Activated CD4-positive, alpha-beta T cell treated with anti-CD3 and anti-CD28 coated beads for 36 hours (primary cell): Measurements from ENCODE around the gene LPP. TPM values are rescaled to one million over a fixed set of nuclear protein-coding genes. Genes with fewer than 3 reads are reported as not detected.

ENCODE experiments used
- ATAC-seq: fragments of 200-7000 bp; cut with Tn5 transposase; one replicate; pipeline ENCODE4 v1.10.0; 2021; ENCODE audit warnings: mild to moderate bottlenecking, moderate library complexity
- CTCF ChIA-PET: fragments of 350-600 bp; sonication (Branson Sonifier 250); formaldehyde crosslinking; loops from one replicate; lab custom pipeline; 2021; ENCODE audit warnings: antibody characterized with exemption; lab: Charles Lee
- POLR2A ChIA-PET: fragments of 350-600 bp; sonication (Branson Sonifier 250); formaldehyde crosslinking; loops from one replicate; lab custom pipeline; 2021; ENCODE audit warnings: antibody characterized with exemption, inconsistent platforms; lab: Charles Lee
- DNase-seq: peaks from one replicate; pipeline ENCODE4 v3.0.0-alpha.2; 2020
- H3K27ac Mint-ChIP-seq: one replicate; pipeline ENCODE4 v1.8.0; 2021; ENCODE audit warnings: mixed read lengths
- H3K27me3 Mint-ChIP-seq: one replicate; pipeline ENCODE4 v1.8.0; 2021; ENCODE audit warnings: mixed read lengths
- H3K36me3 Mint-ChIP-seq: one replicate; pipeline ENCODE4 v1.8.0; 2021; ENCODE audit warnings: low read depth, mixed read lengths
- H3K4me1 Mint-ChIP-seq: one replicate; pipeline ENCODE4 v1.8.0; 2021; ENCODE audit warnings: mixed read lengths
- H3K4me3 Mint-ChIP-seq: one replicate; pipeline ENCODE4 v1.8.0; 2021; ENCODE audit warnings: mild to moderate bottlenecking, moderate library complexity, mixed read lengths
- H3K9me3 Mint-ChIP-seq: one replicate; pipeline ENCODE4 v1.8.0; 2021; ENCODE audit warnings: low read depth, mixed read lengths
- intact Hi-C, 2 experiments: fragments of 100-400 bp; cut with DNase I in 1 of 2; cut with micrococcal nuclease in 1 of 2; formaldehyde crosslinking; loops; one replicate each; pipeline versions ENCODE4 v1.14.2 to v1.15.1; 2022 to 2024; cut with DNase I, micrococcal nuclease
- total RNA-seq, 2 experiments: library from RNA; stranded (reverse); gene quantifications; one replicate each; pipeline ENCODE4 v1.2.3, GENCODE V29; 2021

Gene LPP
- total RNA-seq, 2 experiments from 2014 or later, result 34.7 to 40.6 TPM

DNA sequence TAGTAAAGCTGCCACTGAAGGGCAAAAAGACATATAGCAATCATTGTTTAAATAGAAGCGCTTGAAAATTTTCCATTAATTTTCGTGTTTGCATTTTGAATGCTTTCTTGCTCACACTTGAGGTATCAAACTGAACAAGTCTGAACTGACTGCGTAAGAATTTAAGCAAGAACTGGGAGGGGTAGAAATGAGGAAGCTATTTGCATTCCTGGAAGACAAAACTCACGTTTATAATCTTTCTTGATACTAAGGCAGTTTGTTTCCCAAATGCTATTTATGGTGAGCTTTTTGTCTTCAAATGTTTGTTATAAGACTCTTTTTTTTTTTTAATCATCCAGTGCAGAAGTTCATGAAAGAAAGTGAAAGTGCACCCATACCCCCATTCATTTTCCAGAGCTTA lies 518.0 kb downstream of the LPP start:
- no peak for DNase-seq

DNA sequence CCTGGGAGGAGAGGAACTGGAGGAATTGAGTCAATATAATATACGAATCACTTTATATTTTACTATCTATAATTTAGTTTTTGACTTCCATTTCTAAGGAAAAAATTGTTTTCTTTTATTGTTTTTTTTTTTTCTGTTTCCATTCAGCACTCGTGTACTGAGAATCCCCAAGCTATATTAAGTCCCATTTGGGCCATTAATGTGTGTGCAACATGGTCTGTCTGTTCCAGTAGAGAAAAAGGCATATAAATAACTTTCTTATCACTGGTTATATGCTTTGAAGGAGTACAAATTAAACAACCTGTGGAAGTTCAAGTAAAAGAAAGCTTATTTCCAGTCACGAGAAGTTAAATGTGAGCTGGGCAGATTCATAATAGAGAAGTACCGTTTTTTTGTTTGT lies 518.9 kb downstream of the LPP start:
- intact Hi-C loops, result no loop called here
- ATAC-seq, result no peak
- CTCF ChIA-PET, result interaction anchor here (1.3 to 1.5 kb wide), 2 partner anchors 76 to 282 kb away, joined by 3 read pairs; no protein-coding TSS in a partner anchor
- Mint-ChIP-seq H3K4me3 (no peak overlapping the region), H3K4me1 (peaks cover 19% of the 10 kb centered on the region), H3K27me3 (no peaks in the 10 kb centered on the region), H3K36me3 (peaks cover 4% of the 10 kb centered on the region), H3K9me3 (peaks cover 6% of the 10 kb centered on the region), H3K27ac (no peak overlapping the region)
- no peak for DNase-seq
- POLR2A ChIA-PET, result no interaction called here

More for the DNA sequence above, 518.0 kb downstream of the LPP start:
- ChIA-PET CTCF (interaction anchor here (0.7 to 1.5 kb wide), 3 partner anchors 77 to 905 kb away, joined by 3 read pairs; no protein-coding TSS in a partner anchor), POLR2A (interaction anchor here (0.6 kb wide), 1 partner anchor 267 kb away, joined by 3 read pairs; no protein-coding TSS in a partner anchor)
- Mint-ChIP-seq H3K9me3 (peaks cover 2% of the 10 kb centered on the region), H3K36me3 (peaks cover 4% of the 10 kb centered on the region), H3K4me3 (no peak overlapping the region), H3K27me3 (no peaks in the 10 kb centered on the region), H3K27ac (no peak overlapping the region), H3K4me1 (peaks cover 18% of the 10 kb centered on the region)
- intact Hi-C loops, result no loop called here
- no peak for ATAC-seq

- H3K27ac Mint-ChIP-seq, result no peak overlapping the region
- DNase-seq, result no peak
- intact Hi-C loops, result no loop called here
- H3K4me3 Mint-ChIP-seq, result no peak overlapping the region
- no peak for ATAC-seq
- no peaks in the 10 kb centered on the region for H3K27me3 Mint-ChIP-seq
- H3K36me3 Mint-ChIP-seq, result peaks cover 4% of the 10 kb centered on the region
- ChIA-PET POLR2A (no interaction called here), CTCF (interaction anchor here (0.6 kb wide), 2 partner anchors 290 to 337 kb away, joined by 3 to 5 read pairs; no protein-coding TSS in a partner anchor)
- H3K4me1 Mint-ChIP-seq, result peaks cover 19% of the 10 kb centered on the region
- H3K9me3 Mint-ChIP-seq, result peaks cover 6% of the 10 kb centered on the region
These were observed 519.8 kb downstream of the LPP start for GRCh38 chr3:188673646-188674186.

GRCh38 chr3:188674595-188674994 lies 520.6 kb downstream of the LPP start:
- no peak overlapping the region for H3K27ac Mint-ChIP-seq
- no peaks in the 10 kb centered on the region for H3K27me3 Mint-ChIP-seq
- no peak overlapping the region for H3K4me3 Mint-ChIP-seq
- ChIA-PET POLR2A (no interaction called here), CTCF (no interaction called here)
- peaks cover 2% of the 10 kb centered on the region for H3K36me3 Mint-ChIP-seq
- H3K4me1 Mint-ChIP-seq, result peaks cover 23% of the 10 kb centered on the region
- peaks cover 3% of the 10 kb centered on the region for H3K9me3 Mint-ChIP-seq
- no peak for ATAC-seq
- no peak for DNase-seq
- intact Hi-C loops, result no loop called here

- DNase-seq (no peak), ATAC-seq (no peak)
- no peaks in the 10 kb centered on the region for H3K27me3 Mint-ChIP-seq
- peaks cover 3% of the 10 kb centered on the region for H3K36me3 Mint-ChIP-seq
- H3K9me3 Mint-ChIP-seq, result peaks cover 3% of the 10 kb centered on the region
- H3K4me1 Mint-ChIP-seq, result peaks cover 23% of the 10 kb centered on the region
- intact Hi-C loops, result no loop called here
- no peak overlapping the region for H3K27ac Mint-ChIP-seq
- CTCF ChIA-PET, result interaction anchor here (0.7 to 0.9 kb wide), 2 partner anchors 8 to 277 kb away, joined by 3 read pairs; no protein-coding TSS in a partner anchor
- POLR2A ChIA-PET, result no interaction called here
- no peak overlapping the region for H3K4me3 Mint-ChIP-seq
These were observed 523.4 kb downstream of the LPP start for GRCh38 chr3:188677344-188677743.

GRCh38 chr3:188680189-188680588 lies 526.2 kb downstream of the LPP start:
- DNase-seq, result no peak
- intact Hi-C loops, result loop anchor here (5.0 to 10.0 kb wide), 3 partner anchors 272 to 938 kb away; partner anchors contain the start of gene BCL6 (in 1 of the 2)
- Mint-ChIP-seq H3K4me3 (no peak overlapping the region), H3K27ac (peak overlapping the region; percentile 14), H3K27me3 (no peaks in the 10 kb centered on the region), H3K36me3 (peaks cover 4% of the 10 kb centered on the region), H3K4me1 (peaks cover 37% of the 10 kb centered on the region), H3K9me3 (peaks cover 3% of the 10 kb centered on the region)
- ATAC-seq, result no peak
- POLR2A ChIA-PET, result no interaction called here
- CTCF ChIA-PET, result no interaction called here

DNA sequence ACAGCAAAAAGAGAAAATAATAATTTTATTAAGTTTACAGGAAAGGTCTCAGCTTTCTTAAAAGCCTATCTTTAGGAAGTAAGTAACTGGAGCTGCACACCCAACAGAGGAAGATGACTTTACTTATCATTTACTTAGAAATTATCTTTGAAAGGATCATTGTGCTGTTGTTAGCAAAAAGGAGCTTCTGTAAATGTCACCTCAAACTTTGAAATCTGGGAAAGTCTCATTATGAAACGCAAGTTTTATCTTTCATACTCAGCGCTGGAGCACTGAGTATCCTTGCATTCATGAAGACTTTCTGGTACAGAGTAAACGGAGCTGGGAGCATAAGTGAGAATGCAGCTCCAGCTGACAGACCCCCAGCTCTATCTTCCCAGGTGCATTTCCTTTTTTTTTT lies 526.6 kb downstream of the LPP start:
- ChIA-PET POLR2A (no interaction called here), CTCF (no interaction called here)
- Mint-ChIP-seq H3K36me3 (peaks cover 4% of the 10 kb centered on the region), H3K27me3 (no peaks in the 10 kb centered on the region), H3K4me3 (no peak overlapping the region), H3K4me1 (peaks cover 37% of the 10 kb centered on the region), H3K9me3 (peaks cover 3% of the 10 kb centered on the region), H3K27ac (no peak overlapping the region)
- no peak for ATAC-seq
- intact Hi-C loops, result loop anchor here (5.0 to 10.0 kb wide), 3 partner anchors 272 to 938 kb away; partner anchors contain the start of gene BCL6 (in 1 of the 2)
- DNase-seq, result no peak

DNA sequence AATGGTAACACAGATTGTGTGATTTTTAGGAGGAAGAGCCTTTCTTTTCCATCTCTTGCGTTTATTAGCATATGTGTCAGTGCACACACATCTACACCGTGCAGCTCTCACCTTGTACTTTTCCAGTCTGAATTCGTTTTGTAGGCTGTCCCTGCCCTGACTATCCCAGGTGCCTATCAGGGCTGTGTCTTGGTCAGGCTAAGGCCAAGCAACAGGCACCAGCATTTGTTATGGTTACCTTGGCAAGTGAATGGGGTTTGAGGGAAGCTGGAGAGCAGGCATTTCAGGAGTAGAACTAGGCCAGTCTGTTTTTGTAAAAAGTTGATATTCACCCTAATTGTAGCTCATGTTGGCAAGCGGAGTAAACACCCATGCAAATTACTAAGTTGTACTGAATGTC lies 528.4 kb downstream of the LPP start:
- Mint-ChIP-seq H3K4me3 (no peak overlapping the region), H3K9me3 (peaks cover 2% of the 10 kb centered on the region), H3K4me1 (peaks cover 45% of the 10 kb centered on the region), H3K27me3 (no peaks in the 10 kb centered on the region), H3K36me3 (peaks cover 4% of the 10 kb centered on the region), H3K27ac (peak overlapping the region; percentile 38)
- intact Hi-C loops, result loop anchor here (5.0 to 10.0 kb wide), 3 partner anchors 270 to 940 kb away; partner anchors contain the start of gene BCL6 (in 1 of the 2)
- CTCF ChIA-PET, result no interaction called here
- no peak for ATAC-seq
- POLR2A ChIA-PET, result no interaction called here
- DNase-seq, result no peak

DNA sequence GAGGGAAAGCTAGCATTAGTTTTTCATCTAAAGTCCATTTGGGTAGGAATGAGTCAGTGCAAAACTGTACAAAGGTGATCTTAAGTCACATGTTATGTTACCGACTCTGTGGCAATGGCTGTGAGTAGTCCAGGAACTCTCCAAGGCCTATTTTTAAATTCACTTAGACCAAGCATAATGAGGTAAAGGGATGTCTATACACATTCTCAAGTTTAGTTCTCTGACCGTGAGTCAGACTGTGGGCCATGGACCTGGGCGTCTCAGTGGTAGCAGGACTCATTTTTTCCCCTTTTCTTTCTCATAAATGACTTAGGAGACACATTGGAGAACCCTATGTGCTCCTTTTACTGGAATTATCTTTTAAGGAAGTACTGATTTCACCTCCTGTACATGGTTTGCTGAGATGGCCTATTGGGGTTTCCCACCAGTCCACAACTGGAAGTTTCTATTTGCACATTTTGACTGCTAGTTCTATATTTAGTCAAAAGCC lies 529.1 kb downstream of the LPP start:
- peak; percentile 97 for ATAC-seq
- ChIA-PET CTCF (no interaction called here), POLR2A (interaction anchor here (0.5 kb wide), 1 partner anchor 23 kb away, joined by 4 read pairs; no protein-coding TSS in a partner anchor)
- DNase-seq, result peak; percentile 69
- H3K9me3 Mint-ChIP-seq, result no peaks in the 10 kb centered on the region
- intact Hi-C loops, result loop anchor here (1.0 to 10.0 kb wide), 9 partner anchors 17 to 941 kb away; partner anchors contain the start of gene BCL6 (in 1 of the 2)
- no peak overlapping the region for H3K27ac Mint-ChIP-seq
- H3K36me3 Mint-ChIP-seq, result peaks cover 4% of the 10 kb centered on the region
- no peak overlapping the region for H3K4me3 Mint-ChIP-seq
- no peaks in the 10 kb centered on the region for H3K27me3 Mint-ChIP-seq
- peaks cover 41% of the 10 kb centered on the region for H3K4me1 Mint-ChIP-seq

DNA sequence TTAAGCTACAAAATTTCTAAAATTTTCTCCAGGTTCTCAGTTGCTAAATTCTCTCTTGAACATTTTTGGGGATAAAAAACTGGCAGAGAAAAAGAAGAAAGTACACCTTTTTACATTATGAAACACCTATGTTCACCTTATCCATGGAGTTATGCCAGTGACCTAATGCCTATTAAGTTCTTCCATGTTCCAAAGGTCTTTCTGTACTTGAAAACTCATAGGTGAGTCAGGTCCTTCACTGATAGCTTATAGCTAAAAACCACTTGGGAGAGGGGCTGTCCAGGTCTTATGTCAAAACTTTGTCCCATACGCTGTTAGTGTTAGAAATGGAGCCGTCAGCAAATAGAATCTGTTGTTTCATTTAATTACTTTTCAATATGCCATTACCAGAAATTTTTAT lies 530.3 kb downstream of the LPP start:
- H3K36me3 Mint-ChIP-seq, result peaks cover 5% of the 10 kb centered on the region
- no peaks in the 10 kb centered on the region for H3K9me3 Mint-ChIP-seq
- ATAC-seq (no peak), DNase-seq (no peak)
- H3K27me3 Mint-ChIP-seq, result no peaks in the 10 kb centered on the region
- POLR2A ChIA-PET, result no interaction called here
- CTCF ChIA-PET, result interaction anchor here (0.6 kb wide), 1 partner anchor 184 kb away, joined by 4 read pairs; no protein-coding TSS in a partner anchor
- intact Hi-C loops, result loop anchor here (5.0 to 10.0 kb wide), 3 partner anchors 268 to 942 kb away; partner anchors contain the start of gene BCL6 (in 1 of the 2)
- no peak overlapping the region for H3K4me3 Mint-ChIP-seq
- H3K27ac Mint-ChIP-seq, result no peak overlapping the region
- peaks cover 44% of the 10 kb centered on the region for H3K4me1 Mint-ChIP-seq

DNA sequence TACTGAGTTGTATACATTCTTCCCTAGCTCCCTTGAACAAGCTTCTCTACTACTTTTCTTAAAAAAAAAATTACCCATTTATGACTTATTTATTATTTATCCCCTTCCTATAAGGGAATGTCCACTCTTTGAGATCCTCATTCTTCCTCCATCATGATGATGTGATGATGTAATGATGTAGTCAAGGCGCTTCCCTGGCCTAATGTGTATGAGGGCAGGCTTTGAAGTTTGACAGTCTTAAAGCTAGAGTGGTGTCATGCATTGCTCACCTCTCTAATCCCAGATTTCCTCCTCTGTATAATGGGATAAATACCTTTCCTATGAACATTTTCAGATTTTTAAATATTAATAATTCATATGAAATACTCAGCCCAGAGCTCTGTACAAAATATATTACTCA lies 531.8 kb downstream of the LPP start:
- H3K27me3 Mint-ChIP-seq, result no peaks in the 10 kb centered on the region
- H3K4me1 Mint-ChIP-seq, result peaks cover 44% of the 10 kb centered on the region
- ChIA-PET CTCF (interaction anchor here (0.6 to 1.1 kb wide), 3 partner anchors 8 to 43 kb away, joined by 3 to 4 read pairs (median 3); no protein-coding TSS in a partner anchor), POLR2A (no interaction called here)
- no peak overlapping the region for H3K4me3 Mint-ChIP-seq
- H3K27ac Mint-ChIP-seq, result no peak overlapping the region
- no peak for DNase-seq
- no peaks in the 10 kb centered on the region for H3K9me3 Mint-ChIP-seq
- ATAC-seq, result no peak
- peaks cover 5% of the 10 kb centered on the region for H3K36me3 Mint-ChIP-seq
- intact Hi-C loops, result loop anchor here in 1 of 2 experiments (10.0 kb wide), 1 partner anchor 941 kb away; the partner anchor contains the start of gene BCL6
